OCI-LY3 (cell line): Measurements from ENCODE around the gene AQP5.

Source experiments
- H2AFZ ChIP-seq: fragments of 200-600, 300-600 bp; shearing (Covaris generic); 2 replicates; pipeline ENCODE4 v1.6.0; 2014; ENCODE audit warnings: antibody characterized with exemption, low read depth, low read length
- H3K27ac ChIP-seq: fragments of 200-600, 300-600 bp; sonication (generic); 2 replicates; pipeline ENCODE4 v1.5.1; 2014; ENCODE audit warnings: mild to moderate bottlenecking, low read length, moderate library complexity, mixed read lengths
- H3K27me3 ChIP-seq: fragments of 200-600, 300-600 bp; sonication (generic); 2 replicates; pipeline ENCODE4 v1.6.1; 2014; ENCODE audit warnings: low read depth, low read length, mixed read lengths
- H3K36me3 ChIP-seq: fragments of 200-600, 300-600 bp; sonication (generic); replicated peaks from 2 replicates; pipeline ENCODE3; 2014; ENCODE audit warnings: low read depth, low read length, mixed read lengths
- H3K4me1 ChIP-seq: fragments of 300-600, 200-600 bp; sonication (generic); 2 replicates; pipeline ENCODE4 v1.6.1; 2014; ENCODE audit warnings: low read length, mixed read lengths
- H3K4me2 ChIP-seq: fragments of 200-600, 300-600 bp; sonication (generic); 2 replicates; pipeline ENCODE4 v1.6.1; 2014; ENCODE audit warnings: low read length, mixed read lengths
- H3K4me3 ChIP-seq: fragments of 300-600, 200-600 bp; sonication (generic); 2 replicates; pipeline ENCODE4 v1.5.1; 2014; ENCODE audit warnings: antibody characterized with exemption, mild to moderate bottlenecking, low read length, moderate library complexity
- H3K79me2 ChIP-seq: fragments of 300-600, 200-600 bp; shearing (Covaris generic); 2 replicates; pipeline ENCODE4 v1.6.1; 2014; ENCODE audit warnings: mild to moderate bottlenecking, low read length, mixed read lengths
- H3K9ac ChIP-seq: fragments of 300-600, 200-600 bp; shearing (Covaris generic); 2 replicates; pipeline ENCODE4 v1.6.0; 2014; ENCODE audit warnings: mild to moderate bottlenecking, low read length, moderate library complexity
- H3K9me3 ChIP-seq: fragments of 200-600, 300-600 bp; shearing (Covaris generic); 2 replicates; pipeline ENCODE4 v1.6.1; 2014; ENCODE audit warnings: low read length, mixed read lengths; ENCODE audit not compliant: insufficient read depth
- H4K20me1 ChIP-seq: fragments of 200-600, 300-600 bp; sonication (generic); 2 replicates; pipeline ENCODE4 v1.6.1; 2016; ENCODE audit warnings: low read length, mixed read lengths; ENCODE audit not compliant: insufficient read depth
- CTCF ChIP-seq: fragments of 200-600, 300-600 bp; sonication (generic); IDR thresholded peaks from 2 replicates; pipeline ENCODE4 v1.5.1; 2014; ENCODE audit warnings: antibody characterized with exemption, low read length, low read depth
- EZH2phosphoT487 ChIP-seq: fragments of 200-600 bp; shearing (Covaris generic); IDR thresholded peaks from 2 replicates; pipeline ENCODE4 v1.6.1; 2018; ENCODE audit warnings: antibody characterized with exemption, mixed run types, low read depth

AQP5 gene

GRCh38 chr12:49932023-49932422, 29.6 kb upstream of the AQP5 start:
- H3K27ac ChIP-seq = no peak overlapping the region
- no peak overlapping the region for H2AFZ ChIP-seq
- H4K20me1 ChIP-seq = no peaks in the 10 kb centered on the region
- TF ChIP-seq EZH2phosphoT487 = no peak
- no peak for TF ChIP-seq CTCF
- H3K9me3 ChIP-seq = no peaks in the 10 kb centered on the region
- no peak overlapping the region for H3K9ac ChIP-seq
- H3K4me2 ChIP-seq = no peak overlapping the region
- H3K4me1 ChIP-seq = no peaks in the 10 kb centered on the region
- no peak overlapping the region for H3K4me3 ChIP-seq
- no peaks in the 10 kb centered on the region for H3K79me2 ChIP-seq
- H3K36me3 ChIP-seq = no peaks in the 10 kb centered on the region
- H3K27me3 ChIP-seq = peaks cover 17% of the 10 kb centered on the region

GRCh38 chr12:49932533-49933130, 29.0 kb upstream of the AQP5 start:
- no peak for TF ChIP-seq EZH2phosphoT487
- H3K9me3 ChIP-seq = no peaks in the 10 kb centered on the region
- peaks cover 17% of the 10 kb centered on the region for H3K27me3 ChIP-seq
- H4K20me1 ChIP-seq = no peaks in the 10 kb centered on the region
- no peak overlapping the region for H3K4me3 ChIP-seq
- H3K4me2 ChIP-seq = no peak overlapping the region
- no peak overlapping the region for H3K9ac ChIP-seq
- H2AFZ ChIP-seq = no peak overlapping the region
- no peaks in the 10 kb centered on the region for H3K4me1 ChIP-seq
- no peak overlapping the region for H3K27ac ChIP-seq
- H3K36me3 ChIP-seq = no peaks in the 10 kb centered on the region
- H3K79me2 ChIP-seq = no peaks in the 10 kb centered on the region

GRCh38 chr12:49933796-49934195, 27.9 kb upstream of the AQP5 start:
- no peak overlapping the region for H2AFZ ChIP-seq
- no peaks in the 10 kb centered on the region for H3K36me3 ChIP-seq

GRCh38 chr12:49934505-49934904, 27.2 kb upstream of the AQP5 start:
- Histone ChIP-seq H2AFZ (no peak overlapping the region), H3K27me3 (peaks cover 17% of the 10 kb centered on the region), H3K4me3 (no peak overlapping the region), H4K20me1 (no peaks in the 10 kb centered on the region), H3K9ac (no peak overlapping the region), H3K4me1 (no peaks in the 10 kb centered on the region), H3K4me2 (no peak overlapping the region), H3K79me2 (no peaks in the 10 kb centered on the region), H3K27ac (no peak overlapping the region), H3K9me3 (no peaks in the 10 kb centered on the region), H3K36me3 (no peaks in the 10 kb centered on the region)
- no peak for TF ChIP-seq CTCF
- TF ChIP-seq EZH2phosphoT487 = no peak

More at GRCh38 chr12:49933796-49934195, 27.9 kb upstream of the AQP5 start:
- Histone ChIP-seq H3K27ac (no peak overlapping the region), H3K9me3 (no peaks in the 10 kb centered on the region), H3K27me3 (peaks cover 17% of the 10 kb centered on the region), H3K9ac (no peak overlapping the region), H3K4me3 (no peak overlapping the region), H3K4me1 (no peaks in the 10 kb centered on the region), H3K4me2 (no peak overlapping the region), H3K79me2 (no peaks in the 10 kb centered on the region), H4K20me1 (no peaks in the 10 kb centered on the region)
- no peak for TF ChIP-seq CTCF
- no peak for TF ChIP-seq EZH2phosphoT487
